Endothelial cell of umbilical vein (primary cell): ENCODE measurements around the gene IFI44L. TPM values are rescaled to one million over a fixed set of nuclear protein-coding genes. Genes with fewer than 3 reads are reported as not detected.
A peak's percentile ranks its signal among the peaks of the same experiment; 100 is the strongest.

Experiments
- BruUV-seq: library from RNA; stranded (reverse); fragments of 400-500 nt; replicated peaks from 2 replicates; lab custom pipeline; 2021; lab: Mats Ljungman, UMichigan
- CTCF ChIA-PET: fragments of 300-600, 350-600 bp; sonication (Branson Sonifier 250); formaldehyde crosslinking; loops from one replicate; lab custom pipeline; 2021; ENCODE audit warnings: antibody characterized with exemption, inconsistent platforms; lab: Charles Lee
- POLR2A ChIA-PET: fragments of 300-600, 350-600 bp; sonication (Branson Sonifier 250); formaldehyde crosslinking; loops from one replicate; lab custom pipeline; 2021; ENCODE audit warnings: antibody characterized with exemption, inconsistent platforms; lab: Charles Lee
- DNase-seq: peaks from one replicate; pipeline ENCODE4 v3.0.0-alpha.2; 2011; ENCODE audit warnings: low read depth, low spot score
- FAIRE-seq: peaks from 2 replicates; lab custom pipeline; 2011; peaks lifted over from hg19 to GRCh38; lab: Jason Lieb, UNC
- H2AFZ ChIP-seq: 2 replicates; pipeline ENCODE4 v1.6.0; 2012; ENCODE audit warnings: low read depth, low read length, control low read depth, inconsistent platforms
- H3K27ac ChIP-seq: 2 replicates; pipeline ENCODE4 v1.5.1; 2011; ENCODE audit warnings: low read depth, mild to moderate bottlenecking, control low read depth, low read length, moderate library complexity; ENCODE audit not compliant: insufficient read depth
- H3K27me3 ChIP-seq, 2 experiments: 2 replicates each; pipeline versions ENCODE4 v1.6.0 to v1.6.1; 2011; ENCODE audit warnings: low read length in 2 of 2, mixed read lengths in 1 of 2; ENCODE audit not compliant: control insufficient read depth in 2 of 2, insufficient read depth in 2 of 2
- H3K36me3 ChIP-seq, 2 experiments: 2 replicates in 1 of 2; 3 replicates in 1 of 2; pipeline ENCODE4 v1.5.1; 2011; ENCODE audit warnings: low read length in 2 of 2, mild to moderate bottlenecking in 1 of 2, moderate library complexity in 1 of 2; ENCODE audit not compliant: control insufficient read depth in 2 of 2, insufficient read depth in 2 of 2; ENCODE audit errors: extremely low read depth in 1 of 2
- H3K4me1 ChIP-seq: 3 replicates; pipeline ENCODE4 v1.5.1; 2011; ENCODE audit warnings: mild to moderate bottlenecking, low read length; ENCODE audit not compliant: control insufficient read depth, insufficient read depth; ENCODE audit errors: extremely low read depth
- H3K4me2 ChIP-seq: 2 replicates; pipeline ENCODE4 v1.6.1; 2011; ENCODE audit warnings: low read length, control low read depth, mixed read lengths; ENCODE audit not compliant: insufficient read depth
- H3K4me3 ChIP-seq, 3 experiments: fragments of 200-600 bp in 1 of 3; sonication (generic), shearing (Covaris generic) in 1 of 3; replicated peaks in 1 of 3; 2 replicates each; pipeline ENCODE4 v1.5.1; 2011 to 2016; ENCODE audit warnings: control low read depth in 3 of 3, low read length in 3 of 3, mild to moderate bottlenecking in 2 of 3, inconsistent platforms in 1 of 3, low read depth in 1 of 3, moderate library complexity in 1 of 3; ENCODE audit not compliant: insufficient read depth in 1 of 3
- H3K79me2 ChIP-seq: 2 replicates; pipeline ENCODE4 v1.6.0; 2012; ENCODE audit warnings: low read length, inconsistent platforms; ENCODE audit not compliant: control insufficient read depth, insufficient read depth
- H3K9ac ChIP-seq: replicated peaks from 2 replicates; pipeline ENCODE3; 2011; ENCODE audit warnings: low read length, control low read depth; ENCODE audit not compliant: insufficient read depth; ENCODE audit errors: extremely low read depth
- H3K9me1 ChIP-seq: replicated peaks from 3 replicates; pipeline ENCODE4 v1.6.0; 2011; ENCODE audit warnings: mild to moderate bottlenecking, low read length; ENCODE audit not compliant: control insufficient read depth, insufficient read depth; ENCODE audit errors: extremely low read depth
- H3K9me3 ChIP-seq: replicated peaks from 2 replicates; pipeline ENCODE4 v1.5.1; 2012; ENCODE audit warnings: low read length, inconsistent platforms; ENCODE audit not compliant: control insufficient read depth, insufficient read depth
- H4K20me1 ChIP-seq: replicated peaks from 2 replicates; pipeline ENCODE3; 2011; ENCODE audit warnings: mild to moderate bottlenecking, low read length; ENCODE audit not compliant: control insufficient read depth, insufficient read depth; ENCODE audit errors: extremely low read depth
- EZH2 ChIP-seq: IDR thresholded peaks from 2 replicates; pipeline ENCODE4 v1.6.1; 2012; ENCODE audit warnings: borderline replicate concordance, low read depth, mild to moderate bottlenecking, moderate library complexity, low read length, inconsistent platforms; ENCODE audit not compliant: severe bottlenecking
- FOS ChIP-seq: IDR thresholded peaks from 2 replicates; pipeline ENCODE4 v1.6.1; 2011; ENCODE audit warnings: mild to moderate bottlenecking, low read length, moderate library complexity, borderline replicate concordance; ENCODE audit not compliant: insufficient read depth
- GATA2 ChIP-seq: IDR thresholded peaks from 2 replicates; pipeline ENCODE4 v1.7.0; 2011; ENCODE audit warnings: low read depth, mild to moderate bottlenecking, moderate library complexity, mixed read lengths, low read length; ENCODE audit not compliant: insufficient read length, insufficient read depth
- JUN ChIP-seq: IDR thresholded peaks from 2 replicates; pipeline ENCODE4 v1.6.1; 2011; ENCODE audit warnings: borderline replicate concordance, low read depth; ENCODE audit not compliant: insufficient read length, insufficient read depth
- MYC ChIP-seq: IDR thresholded peaks from one replicate; pipeline ENCODE4 v1.6.1; 2011; ENCODE audit warnings: mild to moderate bottlenecking, low read depth, low read length
- POLR2A ChIP-seq: IDR thresholded peaks from 2 replicates; pipeline ENCODE4 v1.6.1; 2012; ENCODE audit warnings: low read depth, mild to moderate bottlenecking, control low read depth, low read length
- dilution Hi-C: fragments of 300-500 bp; cut with MboI; formaldehyde crosslinking; loops from one replicate; pipeline ENCODE4 v1.15.0; 2019; ENCODE audit warnings: low sequenced_read_pairs; ENCODE audit not compliant: extremely low pct_ligation_motif_present
- intact Hi-C: fragments of 100-400 bp; cut with micrococcal nuclease; formaldehyde crosslinking; loops from one replicate; pipeline ENCODE4 v1.10.0; 2022
- polyA plus RNA-seq, 4 experiments: library from polyadenylated mRNA; depleted of rRNA in 3 of 4; stranded (reverse) in 3 of 4; unstranded in 1 of 4; fragments of >200 nt; gene quantifications; 2 replicates each; pipeline versions ENCODE4 v1.2.1 to v1.2.3, GENCODE V29; 2011 to 2012; ENCODE audit warnings: missing spikeins in 1 of 4
- total RNA-seq: library from RNA; stranded (reverse); gene quantifications from 2 replicates; pipeline ENCODE4 v1.2.3, GENCODE V29; 2021
- TF ChIP-seq, protein P1 (sequence below): IDR thresholded peaks from 2 replicates; pipeline ENCODE4 v1.6.1; 2011; ENCODE audit not compliant: insufficient read depth, insufficient read length
- TF ChIP-seq, protein P2 (sequence below), 2 donors: IDR thresholded peaks; 1 replicate in 1 of 2; 2 replicates in 1 of 2; pipeline ENCODE4 v1.5.1; 2011; ENCODE audit warnings: low read length in 2 of 2, mild to moderate bottlenecking in 2 of 2, moderate library complexity in 2 of 2, control low read depth in 1 of 2, inconsistent platforms in 1 of 2, low read depth in 1 of 2; ENCODE audit not compliant: insufficient read depth in 1 of 2; ENCODE audit errors: extremely low read depth in 1 of 2

IFI44L gene
- total and polyA plus RNA-seq, 2 donors (not counting 3 experiments of a cell fraction or from before 2014, with no cell fraction given): 2.8 to 2.9 TPM

DNA sequence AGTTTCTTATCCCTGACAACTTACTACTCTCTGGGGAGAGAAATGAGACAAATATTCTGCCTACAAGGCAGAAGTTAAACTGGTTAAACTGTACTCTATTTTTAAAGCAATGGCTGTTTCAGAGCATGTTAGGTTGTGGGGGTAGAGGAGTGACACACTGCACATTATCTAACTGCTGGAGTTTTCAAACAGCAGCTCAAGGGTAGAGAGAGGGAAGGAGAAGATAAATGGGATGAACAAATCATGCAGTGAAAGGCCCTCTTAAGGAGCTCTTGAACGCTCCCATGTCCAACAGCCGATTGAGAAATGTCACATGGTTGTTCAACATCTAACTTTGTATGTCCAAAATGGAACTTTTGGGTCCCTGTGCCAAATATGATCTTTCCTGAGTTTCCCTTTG, 14.0 kb upstream of the IFI44L start:
- peaks cover 0 to 2% of the 10 kb centered on the region in 2 experiments for H3K27me3 ChIP-seq
- no peaks in the 10 kb centered on the region for H3K79me2 ChIP-seq
- no peak overlapping the region for H3K4me2 ChIP-seq
- no peaks in the 10 kb centered on the region for H4K20me1 ChIP-seq
- DNase-seq (no peak), FAIRE-seq (no peak)
- BruUV-seq: no TSS peak
- no peaks in the 10 kb centered on the region for H3K36me3 ChIP-seq
- ChIA-PET CTCF (interaction anchor here (0.9 to 5.0 kb wide), 14 partner anchors 9 to 628 kb away, joined by 3 to 105 read pairs (median 4); partner anchors contain the start of gene FUBP1), POLR2A (no interaction called here)
- no peaks in the 10 kb centered on the region for H3K4me1 ChIP-seq
- H3K4me3 ChIP-seq: no peak overlapping the region
- H3K9me3 ChIP-seq: no peaks in the 10 kb centered on the region
- no peak overlapping the region for H3K9ac ChIP-seq
- H3K9me1 ChIP-seq: no peaks in the 10 kb centered on the region
- no peak overlapping the region for H2AFZ ChIP-seq
- intact Hi-C loops: loop anchor here (10.0 kb wide), 1 partner anchor 191 kb away; no protein-coding TSS in a partner anchor
- TF ChIP-seq POLR2A (no peak), GATA2 (no peak), MYC (no peak), JUN (no peak), FOS (no peak), EZH2 (no peak)
- TF ChIP-seq, protein P1, sequence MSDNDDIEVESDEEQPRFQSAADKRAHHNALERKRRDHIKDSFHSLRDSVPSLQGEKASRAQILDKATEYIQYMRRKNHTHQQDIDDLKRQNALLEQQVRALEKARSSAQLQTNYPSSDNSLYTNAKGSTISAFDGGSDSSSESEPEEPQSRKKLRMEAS: no peak
- no peak overlapping the region for H3K27ac ChIP-seq
- dilution Hi-C loops: no loop called here

DNA sequence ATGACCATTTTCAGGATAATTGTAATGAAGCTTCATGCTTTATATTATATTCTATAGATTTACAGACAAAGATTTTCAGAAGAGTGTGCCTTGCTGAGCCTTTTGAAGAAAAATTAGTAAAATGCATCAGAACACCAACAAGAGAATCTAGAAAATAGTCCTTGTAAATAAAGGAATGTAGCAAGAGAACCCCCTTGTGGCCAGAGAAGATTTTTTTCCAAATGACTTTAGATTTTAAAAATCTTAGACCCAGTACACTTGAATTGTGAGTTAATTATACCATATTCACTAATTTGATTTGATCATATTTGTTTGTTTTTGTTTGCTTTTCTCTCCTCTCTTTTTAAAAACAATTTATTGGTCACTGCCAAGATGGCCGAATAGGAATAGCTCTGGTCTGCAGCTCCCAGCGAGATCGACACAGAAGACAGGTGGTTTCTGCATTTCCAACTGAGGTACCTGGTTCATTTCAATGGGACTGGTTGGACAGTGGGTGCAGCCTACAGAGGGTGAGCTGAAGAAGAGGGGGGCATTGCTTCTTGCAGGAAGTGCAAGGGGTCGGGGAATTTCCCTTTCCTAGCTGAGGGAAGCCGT, 12.8 kb upstream of the IFI44L start:
- TF ChIP-seq, protein P2, sequence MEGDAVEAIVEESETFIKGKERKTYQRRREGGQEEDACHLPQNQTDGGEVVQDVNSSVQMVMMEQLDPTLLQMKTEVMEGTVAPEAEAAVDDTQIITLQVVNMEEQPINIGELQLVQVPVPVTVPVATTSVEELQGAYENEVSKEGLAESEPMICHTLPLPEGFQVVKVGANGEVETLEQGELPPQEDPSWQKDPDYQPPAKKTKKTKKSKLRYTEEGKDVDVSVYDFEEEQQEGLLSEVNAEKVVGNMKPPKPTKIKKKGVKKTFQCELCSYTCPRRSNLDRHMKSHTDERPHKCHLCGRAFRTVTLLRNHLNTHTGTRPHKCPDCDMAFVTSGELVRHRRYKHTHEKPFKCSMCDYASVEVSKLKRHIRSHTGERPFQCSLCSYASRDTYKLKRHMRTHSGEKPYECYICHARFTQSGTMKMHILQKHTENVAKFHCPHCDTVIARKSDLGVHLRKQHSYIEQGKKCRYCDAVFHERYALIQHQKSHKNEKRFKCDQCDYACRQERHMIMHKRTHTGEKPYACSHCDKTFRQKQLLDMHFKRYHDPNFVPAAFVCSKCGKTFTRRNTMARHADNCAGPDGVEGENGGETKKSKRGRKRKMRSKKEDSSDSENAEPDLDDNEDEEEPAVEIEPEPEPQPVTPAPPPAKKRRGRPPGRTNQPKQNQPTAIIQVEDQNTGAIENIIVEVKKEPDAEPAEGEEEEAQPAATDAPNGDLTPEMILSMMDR (IDR thresholded peaks at IDR 0.05; ENCODE audit: extremely low read depth in 1 of 2, insufficient read depth in 1 of 2, low read depth in 1 of 2, low read length in 2 of 2): peak; percentile 26 to 37
- TF ChIP-seq JUN: no peak
- dilution Hi-C loops: no loop called here
- H3K79me2 ChIP-seq: no peaks in the 10 kb centered on the region
- DNase-seq: peak; percentile 39
- FAIRE-seq: peak; percentile 74
- POLR2A ChIA-PET: no interaction called here
- no peak overlapping the region for H2AFZ ChIP-seq
- intact Hi-C loops: loop anchor here (1.0 to 10.0 kb wide), 3 partner anchors 193 to 477 kb away; no protein-coding TSS in a partner anchor
- H3K4me3 ChIP-seq: no peak overlapping the region
- no peak overlapping the region for H3K27ac ChIP-seq
- no peaks in the 10 kb centered on the region for H3K9me1 ChIP-seq
- H3K36me3 ChIP-seq: no peaks in the 10 kb centered on the region
- CTCF ChIA-PET: interaction anchor here (0.8 to 5.0 kb wide), 17 partner anchors 8 to 629 kb away, joined by 3 to 105 read pairs (median 4); partner anchors contain the start of genes FUBP1, IFI44L and PTGFR
- no peak overlapping the region for H3K9ac ChIP-seq
- peaks cover 0 to 2% of the 10 kb centered on the region in 2 experiments for H3K27me3 ChIP-seq
- no peaks in the 10 kb centered on the region for H4K20me1 ChIP-seq
- BruUV-seq: no TSS peak
- H3K9me3 ChIP-seq: no peaks in the 10 kb centered on the region
- H3K4me2 ChIP-seq: no peak overlapping the region
- no peaks in the 10 kb centered on the region for H3K4me1 ChIP-seq
